ENCODE data around the gene LDHA.
"Not testable (repeated sequence)": the region's sequence is repeated elsewhere in the genome, so short reads cannot be mapped to it uniquely, and the experiment has no call there.

The LDHA gene

DNA sequence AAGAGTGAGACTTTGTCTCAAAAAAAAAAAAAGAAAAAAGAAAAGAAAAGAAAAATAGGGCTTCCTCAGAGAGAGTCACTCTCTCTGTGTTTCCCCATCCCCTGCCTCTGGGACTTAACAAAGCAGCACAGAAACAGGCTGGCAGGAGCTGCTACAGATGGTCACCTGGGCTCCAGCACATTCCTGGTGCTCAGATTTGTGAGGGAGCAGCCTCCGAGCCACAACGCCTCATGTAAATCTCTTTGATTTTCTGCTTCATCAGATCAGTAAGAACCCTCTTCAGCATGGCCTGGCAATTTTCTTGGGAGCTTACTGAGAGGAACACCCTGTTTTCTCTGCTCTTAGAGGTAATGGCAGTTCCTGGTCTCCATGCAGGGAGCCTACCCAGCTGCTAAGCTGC is 15.2 kb upstream of the LDHA start:
- no peaks in the 10 kb centered on the region for H3K9me3 Mint-ChIP-seq
- H3K4me1 Mint-ChIP-seq (ENCODE audit: low read depth) = peaks cover 16% of the 10 kb centered on the region
- no peak overlapping the region for H3K4me3 Mint-ChIP-seq
- no peak overlapping the region for H3K27ac Mint-ChIP-seq
- no peaks in the 10 kb centered on the region for H3K36me3 Mint-ChIP-seq (ENCODE audit: low read depth)
- H3K27me3 Mint-ChIP-seq (ENCODE audit: low read depth) = no peaks in the 10 kb centered on the region

DNA sequence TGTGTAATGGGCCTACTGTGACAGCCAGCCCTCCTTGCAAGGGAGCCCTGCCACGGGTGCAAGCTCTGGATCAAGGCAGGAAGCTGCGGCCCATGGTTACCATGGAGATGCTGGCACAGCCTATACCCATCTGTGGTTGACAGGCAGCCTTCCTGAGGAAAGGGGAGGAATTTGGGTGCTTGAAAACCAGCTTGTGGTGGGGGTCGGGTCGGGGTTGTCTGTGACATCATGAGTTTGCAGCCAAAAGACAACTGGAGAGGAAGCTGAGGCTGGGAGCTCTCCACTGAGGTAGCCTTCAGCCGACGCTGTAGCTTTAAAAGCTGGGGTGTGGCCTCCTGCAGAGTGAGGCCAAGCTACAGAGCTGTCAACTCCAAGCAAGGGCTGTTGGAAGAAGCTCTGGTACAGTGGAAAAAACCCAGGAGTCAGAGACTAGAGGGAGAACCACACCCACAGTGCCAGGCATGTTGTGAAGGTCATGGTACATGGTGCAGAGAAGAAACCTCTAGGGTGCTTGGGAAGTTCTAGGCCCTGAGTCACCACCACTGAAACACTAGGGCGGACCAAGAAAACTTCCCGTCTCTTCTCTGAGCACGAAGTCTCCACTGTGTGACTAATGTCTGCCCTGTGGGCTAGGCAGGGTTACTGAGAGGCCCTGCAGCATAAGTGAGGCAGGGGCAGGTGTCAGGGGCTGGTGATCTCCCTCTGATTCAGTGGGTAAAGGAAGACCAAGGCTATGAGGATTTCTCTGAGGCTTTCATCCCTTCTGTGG is 10.8 kb upstream of the LDHA start:
- H3K27ac Mint-ChIP-seq = peak overlapping the region; percentile 98
- peak overlapping the region; percentile 74 for H3K4me3 Mint-ChIP-seq
- H3K4me1 Mint-ChIP-seq (ENCODE audit: low read depth) = peaks cover 38% of the 10 kb centered on the region
- H3K27me3 Mint-ChIP-seq (ENCODE audit: low read depth) = no peaks in the 10 kb centered on the region
- H3K36me3 Mint-ChIP-seq (ENCODE audit: low read depth) = no peaks in the 10 kb centered on the region
- H3K9me3 Mint-ChIP-seq = no peaks in the 10 kb centered on the region

DNA sequence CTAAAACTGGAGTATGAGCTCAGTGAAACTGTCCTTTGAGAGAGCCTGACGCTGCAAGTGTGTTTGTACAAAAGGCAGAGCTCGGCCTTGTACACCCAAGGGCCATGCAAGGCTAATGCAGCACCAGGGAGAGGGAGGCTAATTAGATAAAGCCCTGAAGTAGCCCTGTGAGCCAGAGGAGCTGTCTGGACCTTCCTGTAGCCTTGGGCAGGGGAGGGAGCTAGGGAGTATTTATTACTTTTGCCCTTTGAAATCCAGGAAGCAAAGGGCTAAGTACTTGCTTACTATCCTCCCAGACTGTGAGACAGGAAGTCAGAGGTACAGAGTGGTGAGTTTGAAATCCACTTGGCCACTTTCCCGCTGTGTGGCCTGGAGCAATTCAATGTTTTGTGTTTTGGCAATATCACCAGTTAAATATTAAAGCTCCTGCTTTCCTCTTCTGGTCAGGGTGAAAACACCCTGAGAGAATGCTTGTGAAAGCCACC is 10.2 kb upstream of the LDHA start:
- no peaks in the 10 kb centered on the region for H3K9me3 Mint-ChIP-seq
- H3K4me1 Mint-ChIP-seq (ENCODE audit: low read depth) = peaks cover 38% of the 10 kb centered on the region
- peak overlapping the region; percentile 98 for H3K27ac Mint-ChIP-seq
- H3K36me3 Mint-ChIP-seq (ENCODE audit: low read depth) = no peaks in the 10 kb centered on the region
- H3K4me3 Mint-ChIP-seq = peak overlapping the region; percentile 74
- H3K27me3 Mint-ChIP-seq (ENCODE audit: low read depth) = no peaks in the 10 kb centered on the region

DNA sequence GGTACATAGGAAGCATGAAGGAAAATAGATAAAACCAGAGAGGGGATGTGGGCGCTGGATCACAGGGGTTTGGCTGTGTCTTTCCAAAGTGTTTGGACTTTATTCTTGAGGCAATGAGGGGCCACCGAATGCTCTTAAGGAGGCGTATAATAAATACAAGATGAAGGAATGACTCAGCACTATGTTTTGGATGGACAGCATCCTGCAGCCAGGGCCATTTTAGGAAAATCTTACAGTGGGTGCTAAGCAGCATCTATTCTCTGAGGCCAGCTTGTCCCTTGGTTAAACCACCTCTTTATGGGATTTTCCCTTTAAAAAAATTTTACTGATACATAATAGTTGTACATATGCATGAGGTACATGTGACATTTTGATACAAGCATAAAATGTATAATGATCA is 4.3 kb upstream of the LDHA start:
- Mint-ChIP-seq H3K9me3 (no peaks in the 10 kb centered on the region), H3K27me3 (ENCODE audit: low read depth) (no peaks in the 10 kb centered on the region), H3K4me1 (ENCODE audit: low read depth) (peaks cover 42% of the 10 kb centered on the region), H3K27ac (no peak overlapping the region), H3K4me3 (no peak overlapping the region), H3K36me3 (ENCODE audit: low read depth) (peaks cover 5% of the 10 kb centered on the region)

DNA sequence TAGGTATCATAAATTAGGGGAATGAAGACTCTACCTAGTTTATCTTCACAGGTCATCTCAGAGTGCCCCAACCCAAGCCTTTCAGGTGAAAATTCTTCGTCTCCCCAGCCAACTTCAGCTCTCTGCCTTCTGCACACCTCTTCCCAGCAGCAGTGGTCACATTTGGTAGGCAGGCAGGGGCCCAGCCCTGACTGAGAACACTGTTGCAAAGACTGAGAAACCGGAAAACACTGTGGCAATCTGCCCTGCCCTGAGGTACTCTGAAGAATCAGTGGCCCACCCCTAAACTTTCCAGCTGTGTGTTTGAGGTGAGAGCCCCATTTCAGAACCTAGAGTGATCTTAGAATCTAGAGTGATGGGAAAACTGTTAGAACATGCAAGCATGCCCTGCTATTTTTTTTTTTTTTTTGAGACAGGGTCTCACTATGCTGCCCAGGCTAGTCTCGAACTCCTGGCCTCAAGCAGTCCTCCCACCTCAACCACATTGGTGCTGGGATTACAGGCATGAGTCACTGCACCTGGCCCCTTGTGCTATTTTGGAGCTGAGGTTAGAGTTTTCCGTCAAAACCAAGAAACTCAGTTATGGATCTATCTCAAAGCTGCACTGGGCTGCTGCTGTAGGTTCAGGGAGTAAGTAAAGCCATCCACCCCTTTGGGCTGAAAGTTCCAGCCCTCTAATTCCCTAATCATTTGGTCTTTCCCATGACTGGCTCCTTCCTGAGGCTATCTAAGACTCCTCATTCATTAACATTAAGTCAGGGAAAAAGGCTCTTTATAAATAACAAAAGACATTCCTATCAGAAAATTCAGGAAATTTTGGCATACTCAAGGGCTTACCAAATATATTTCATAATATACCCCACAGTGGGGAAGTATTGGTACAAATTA is 1.7 kb upstream of the LDHA start:
- peak overlapping the region; percentile 73 for H3K27ac Mint-ChIP-seq
- peak overlapping the region; percentile 45 for H3K4me3 Mint-ChIP-seq
- peaks cover 40% of the 10 kb centered on the region for H3K4me1 Mint-ChIP-seq (ENCODE audit: low read depth)
- H3K27me3 Mint-ChIP-seq (ENCODE audit: low read depth) = no peaks in the 10 kb centered on the region
- H3K9me3 Mint-ChIP-seq = no peaks in the 10 kb centered on the region
- H3K36me3 Mint-ChIP-seq (ENCODE audit: low read depth) = peaks cover 23% of the 10 kb centered on the region

DNA sequence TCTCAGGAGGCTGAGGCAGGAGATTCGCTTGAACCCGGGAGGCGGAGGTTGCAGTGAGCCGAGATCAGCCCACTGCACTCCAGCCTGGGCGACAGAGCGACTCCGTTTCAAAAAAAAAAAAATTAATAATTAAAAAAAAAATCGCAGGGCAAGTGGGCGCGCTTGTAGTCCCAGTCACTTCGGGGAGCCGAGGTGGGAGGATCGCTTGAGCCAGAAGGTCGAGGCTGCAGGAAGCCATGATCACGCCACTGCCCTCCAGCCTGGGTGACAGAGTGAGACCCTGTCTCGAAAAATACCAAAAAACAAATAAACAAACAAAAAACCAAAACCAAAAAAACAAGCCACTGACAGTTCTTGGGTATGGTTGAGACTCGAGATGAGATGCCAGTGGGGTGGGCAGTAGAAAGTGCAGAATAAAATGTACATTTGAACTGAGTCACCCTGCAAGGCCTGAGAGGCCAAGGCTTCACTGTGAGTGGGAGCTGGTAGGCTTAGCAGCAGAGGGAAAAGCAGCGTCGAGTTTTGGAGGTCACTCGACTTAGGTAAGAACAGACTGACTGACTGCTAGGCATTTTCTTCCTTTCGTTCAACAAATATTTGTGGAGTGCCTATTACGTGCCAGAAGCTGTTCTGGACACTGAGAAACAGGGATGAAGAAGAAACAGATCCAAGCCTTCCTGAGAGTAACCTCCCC is 635 bp upstream of the LDHA start:
- Mint-ChIP-seq H3K4me3 (peak overlapping the region; percentile 98), H3K27me3 (ENCODE audit: low read depth) (no peaks in the 10 kb centered on the region), H3K9me3 (no peaks in the 10 kb centered on the region), H3K27ac (peak overlapping the region; percentile 95), H3K4me1 (ENCODE audit: low read depth) (peaks cover 42% of the 10 kb centered on the region), H3K36me3 (ENCODE audit: low read depth) (peaks cover 30% of the 10 kb centered on the region)

DNA sequence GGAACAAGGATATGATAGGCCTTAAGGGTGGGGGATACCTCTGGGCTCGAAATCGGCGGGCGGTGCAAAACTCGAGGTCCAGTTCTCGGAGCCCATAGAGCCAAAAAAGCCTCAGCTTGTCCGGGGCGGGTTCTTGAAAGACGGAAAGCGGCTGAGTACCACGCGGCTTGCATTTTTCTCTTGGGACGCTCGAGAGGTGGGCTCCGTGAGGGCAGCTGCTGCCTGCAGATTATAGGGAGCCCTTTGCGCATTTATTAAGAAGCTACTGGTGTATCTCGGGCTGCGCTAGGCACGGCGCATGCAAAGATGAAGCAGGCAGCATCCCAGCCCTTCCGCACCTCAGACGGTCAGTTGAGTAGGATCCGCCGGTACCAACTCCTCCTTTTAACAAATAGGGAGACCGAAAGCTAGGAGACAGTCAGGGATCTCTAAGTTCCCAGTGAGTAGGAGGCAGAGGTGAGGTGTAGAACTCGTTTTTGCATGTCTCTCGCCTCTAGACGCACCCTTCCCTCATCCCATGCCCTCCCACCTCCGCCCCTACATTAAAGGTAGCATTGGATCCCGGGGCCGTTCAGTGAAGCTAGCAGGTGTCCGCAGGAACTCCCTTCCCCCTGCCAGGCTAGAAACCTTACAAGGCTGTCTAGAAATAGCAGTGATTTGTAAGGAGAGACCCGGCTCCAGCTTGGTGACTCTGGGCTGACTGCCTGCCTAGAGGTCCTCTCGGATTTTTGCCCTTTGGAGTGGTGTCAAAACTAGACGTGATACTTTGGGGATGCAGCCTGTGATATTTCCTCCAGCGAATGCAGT is 768 bp downstream of the LDHA start:
- H3K4me1 Mint-ChIP-seq (ENCODE audit: low read depth) = peaks cover 47% of the 10 kb centered on the region
- H3K27me3 Mint-ChIP-seq (ENCODE audit: low read depth) = no peaks in the 10 kb centered on the region
- peaks cover 44% of the 10 kb centered on the region for H3K36me3 Mint-ChIP-seq (ENCODE audit: low read depth)
- H3K9me3 Mint-ChIP-seq = no peaks in the 10 kb centered on the region
- H3K4me3 Mint-ChIP-seq = peak overlapping the region; percentile 98
- peak overlapping the region; percentile 95 for H3K27ac Mint-ChIP-seq

DNA sequence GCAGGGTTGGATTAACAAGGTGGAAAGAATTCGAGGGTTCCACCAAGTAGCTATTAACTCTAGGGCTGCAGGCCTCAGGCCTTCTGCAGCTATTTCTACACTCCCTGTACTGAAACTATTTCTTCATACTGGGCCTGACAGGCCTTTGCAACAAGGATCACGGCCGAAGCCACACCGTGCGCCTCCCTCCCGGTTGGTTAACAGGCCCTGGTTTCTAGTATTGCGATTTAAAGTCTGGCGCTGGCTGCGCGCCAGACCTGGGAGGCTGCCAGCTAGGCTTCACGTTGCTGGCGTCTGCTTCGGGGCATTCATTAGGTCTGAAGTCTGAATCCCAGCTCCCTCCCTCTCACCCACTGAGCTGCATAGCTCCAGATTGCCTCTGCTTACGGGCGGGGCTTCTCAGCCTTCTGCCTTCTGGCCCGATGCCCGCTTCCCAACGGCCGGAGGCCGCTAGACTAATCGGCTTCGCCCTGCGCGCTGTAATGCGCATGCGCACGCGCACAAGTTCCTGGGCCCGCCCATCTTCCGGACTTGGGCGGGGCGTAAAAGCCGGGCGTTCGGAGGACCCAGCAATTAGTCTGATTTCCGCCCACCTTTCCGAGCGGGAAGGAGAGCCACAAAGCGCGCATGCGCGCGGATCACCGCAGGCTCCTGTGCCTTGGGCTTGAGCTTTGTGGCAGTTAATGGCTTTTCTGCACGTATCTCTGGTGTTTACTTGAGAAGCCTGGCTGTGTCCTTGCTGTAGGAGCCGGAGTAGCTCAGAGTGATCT is 1.6 kb downstream of the LDHA start:
- no peaks in the 10 kb centered on the region for H3K9me3 Mint-ChIP-seq
- peak overlapping the region; percentile 98 for H3K4me3 Mint-ChIP-seq
- H3K4me1 Mint-ChIP-seq (ENCODE audit: low read depth) = peaks cover 52% of the 10 kb centered on the region
- peak overlapping the region; percentile 95 for H3K27ac Mint-ChIP-seq
- no peaks in the 10 kb centered on the region for H3K27me3 Mint-ChIP-seq (ENCODE audit: low read depth)
- peaks cover 52% of the 10 kb centered on the region for H3K36me3 Mint-ChIP-seq (ENCODE audit: low read depth)

DNA sequence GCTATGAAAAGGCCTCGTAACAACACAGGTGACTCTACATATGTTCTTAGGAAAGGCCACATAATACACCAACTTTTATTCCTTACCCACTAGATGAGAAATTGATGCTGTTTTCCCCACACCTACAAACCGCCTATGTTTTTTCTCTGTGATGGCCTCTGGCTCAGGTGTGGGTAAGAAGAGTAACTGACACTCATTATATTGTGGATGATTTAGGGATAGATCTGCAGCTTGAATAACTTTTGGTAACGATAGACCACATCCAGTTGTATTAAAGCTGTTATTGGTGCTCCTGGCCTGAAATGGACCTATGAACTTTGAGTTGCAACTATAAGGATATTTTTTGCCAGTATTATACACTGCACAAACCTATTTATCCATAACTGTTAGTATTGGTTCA is 3.6 kb downstream of the LDHA start:
- Mint-ChIP-seq H3K27me3 (ENCODE audit: low read depth) (no peaks in the 10 kb centered on the region), H3K9me3 (no peaks in the 10 kb centered on the region), H3K4me1 (ENCODE audit: low read depth) (peaks cover 41% of the 10 kb centered on the region), H3K4me3 (peak overlapping the region; percentile 67), H3K36me3 (ENCODE audit: low read depth) (peaks cover 62% of the 10 kb centered on the region), H3K27ac (peak overlapping the region; percentile 60)

DNA sequence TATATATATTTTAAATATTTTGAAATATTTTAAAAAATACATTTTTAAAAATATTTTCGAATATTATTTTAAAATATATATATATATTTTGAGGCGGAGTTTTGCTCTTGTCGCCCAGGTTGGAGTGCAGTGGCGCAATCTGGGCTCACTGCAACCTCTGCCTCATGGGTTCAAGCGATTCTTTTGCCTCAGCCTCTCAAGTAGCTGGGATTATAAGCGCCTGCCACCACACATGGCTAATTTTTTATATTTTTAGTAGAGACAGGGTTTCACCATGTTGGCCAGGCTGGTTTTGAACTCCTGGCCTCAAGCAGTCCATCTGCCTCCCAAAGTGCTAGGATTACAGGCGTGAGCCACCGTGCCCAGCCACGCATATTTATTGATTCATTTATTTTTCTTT is 6.7 kb downstream of the LDHA start:
- peaks cover 63% of the 10 kb centered on the region for H3K36me3 Mint-ChIP-seq (ENCODE audit: low read depth)
- peaks cover 40% of the 10 kb centered on the region for H3K4me1 Mint-ChIP-seq (ENCODE audit: low read depth)
- H3K27ac Mint-ChIP-seq; H3K27me3 Mint-ChIP-seq (ENCODE audit: low read depth); H3K9me3 Mint-ChIP-seq; H3K4me3 Mint-ChIP-seq: not testable (repeated sequence)

DNA sequence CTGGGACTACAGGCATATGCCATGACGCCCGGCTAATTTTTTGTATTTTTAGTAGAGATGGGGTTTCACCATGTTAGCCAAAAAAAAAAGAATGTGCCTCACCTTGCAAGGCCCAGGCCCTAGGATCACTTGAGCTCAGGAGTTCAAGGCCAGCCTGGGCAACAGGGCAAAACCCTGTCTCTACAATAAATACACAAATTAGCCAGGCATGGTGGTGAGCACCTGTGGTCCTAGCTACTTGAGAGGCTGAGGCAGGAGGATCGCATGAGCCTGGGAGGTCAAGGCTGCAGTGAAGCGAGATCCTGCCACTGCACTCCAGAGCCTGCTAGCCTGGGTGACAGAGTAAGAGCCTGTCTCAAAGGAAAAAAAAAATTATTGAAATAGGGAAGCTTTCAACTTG is 9.7 kb downstream of the LDHA start:
- no peak overlapping the region for H3K27ac Mint-ChIP-seq
- no peaks in the 10 kb centered on the region for H3K9me3 Mint-ChIP-seq
- no peaks in the 10 kb centered on the region for H3K27me3 Mint-ChIP-seq (ENCODE audit: low read depth)
- H3K36me3 Mint-ChIP-seq (ENCODE audit: low read depth) = peaks cover 56% of the 10 kb centered on the region
- peaks cover 24% of the 10 kb centered on the region for H3K4me1 Mint-ChIP-seq (ENCODE audit: low read depth)
- no peak overlapping the region for H3K4me3 Mint-ChIP-seq

DNA sequence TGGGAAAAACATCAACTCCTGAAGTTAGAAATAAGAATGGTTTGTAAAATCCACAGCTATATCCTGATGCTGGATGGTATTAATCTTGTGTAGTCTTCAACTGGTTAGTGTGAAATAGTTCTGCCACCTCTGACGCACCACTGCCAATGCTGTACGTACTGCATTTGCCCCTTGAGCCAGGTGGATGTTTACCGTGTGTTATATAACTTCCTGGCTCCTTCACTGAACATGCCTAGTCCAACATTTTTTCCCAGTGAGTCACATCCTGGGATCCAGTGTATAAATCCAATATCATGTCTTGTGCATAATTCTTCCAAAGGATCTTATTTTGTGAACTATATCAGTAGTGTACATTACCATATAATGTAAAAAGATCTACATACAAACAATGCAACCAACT is 13.0 kb downstream of the LDHA start:
- not testable (repeated sequence) for H3K4me3 Mint-ChIP-seq, H3K27ac Mint-ChIP-seq

DNA sequence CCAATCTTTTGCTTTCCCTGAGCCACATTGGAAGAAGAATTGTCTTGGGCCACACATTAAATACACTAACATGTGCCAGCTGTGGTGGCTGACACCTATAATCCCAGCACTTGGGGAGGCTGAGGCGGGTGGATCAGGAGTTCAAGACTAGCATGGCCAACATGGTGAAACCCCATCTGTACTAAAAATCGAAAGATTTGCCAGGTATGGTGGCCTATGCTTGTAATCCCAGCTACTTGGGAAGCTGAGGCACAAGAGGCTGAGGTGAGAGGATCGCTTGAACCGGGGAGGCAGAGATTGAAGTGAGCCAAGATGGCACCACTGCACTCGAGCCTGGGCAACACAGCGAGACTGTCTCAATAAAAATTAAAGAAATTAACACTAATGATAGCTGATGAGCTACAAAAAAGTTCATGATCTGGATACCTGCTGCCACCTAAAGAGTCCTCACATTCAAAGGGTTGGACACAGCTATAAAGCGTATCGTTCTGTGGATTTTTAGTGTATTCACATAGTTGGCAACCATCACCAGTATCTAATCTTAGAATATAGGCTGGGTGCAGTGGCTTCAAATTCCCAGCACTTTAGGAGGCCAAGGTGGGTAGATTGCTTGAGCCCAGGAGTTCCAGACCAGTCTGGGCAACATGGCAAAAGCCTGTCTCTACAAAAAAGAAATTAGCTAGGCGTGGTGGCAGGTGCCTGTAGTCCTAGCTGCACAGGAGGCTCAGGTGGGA is 14.4 kb downstream of the LDHA start:
- Mint-ChIP-seq H3K4me1 (ENCODE audit: low read depth) (peaks cover 10% of the 10 kb centered on the region), H3K27me3 (ENCODE audit: low read depth) (no peaks in the 10 kb centered on the region), H3K9me3 (peaks cover 4% of the 10 kb centered on the region), H3K36me3 (ENCODE audit: low read depth) (peaks cover 24% of the 10 kb centered on the region), H3K4me3 (no peak overlapping the region), H3K27ac (peak overlapping the region; percentile 41)

More for the DNA sequence above, 13.0 kb downstream of the LDHA start:
- H3K4me1 Mint-ChIP-seq (ENCODE audit: low read depth) = peaks cover 19% of the 10 kb centered on the region
- peaks cover 36% of the 10 kb centered on the region for H3K36me3 Mint-ChIP-seq (ENCODE audit: low read depth)
- H3K27me3 Mint-ChIP-seq (ENCODE audit: low read depth); H3K9me3 Mint-ChIP-seq: not testable (repeated sequence)

Data from T-helper 1 cell treated with Interleukin-12 subunit alpha and Interleukin-12 subunit beta and Interleukin-4 antibody, amounts not matched to agents 30 μg/mL and 1 μg/mL, for 36 hours (primary cell).